Mesothelial cell of epicardium (in vitro differentiated cells): ENCODE results near the gene CYP3A5. TPM values are rescaled to one million over a fixed set of nuclear protein-coding genes. Genes with fewer than 3 reads are reported as not detected.

Experiments
- DNase-seq, 2 experiments: peaks; one replicate each; pipeline ENCODE4 v3.0.0; 2021; ENCODE audit warnings: low spot score in 2 of 2; ENCODE audit not compliant: unreplicated experiment in 2 of 2
- H3K27ac Mint-ChIP-seq: 2 replicates; pipeline ENCODE4 v1.8.0; 2021; ENCODE audit warnings: mixed read lengths
- H3K27me3 Mint-ChIP-seq: 2 replicates; pipeline ENCODE4 v1.8.0; 2021; ENCODE audit warnings: low read depth, mixed read lengths
- H3K36me3 Mint-ChIP-seq: 2 replicates; pipeline ENCODE4 v1.8.0; 2021; ENCODE audit warnings: mixed read lengths
- H3K4me1 Mint-ChIP-seq: 2 replicates; pipeline ENCODE4 v1.8.0; 2021; ENCODE audit warnings: mixed read lengths
- H3K4me3 Mint-ChIP-seq: 2 replicates; pipeline ENCODE4 v1.8.0; 2021; ENCODE audit warnings: mild to moderate bottlenecking, moderate library complexity, mixed read lengths
- H3K9me3 Mint-ChIP-seq: 2 replicates; pipeline ENCODE4 v1.8.0; 2021; ENCODE audit warnings: mixed read lengths
- CTCF ChIP-seq: fragments of 200-600 bp; sonication (generic); IDR thresholded peaks from one replicate; pipeline ENCODE4 v1.5.0; 2021; ENCODE audit warnings: antibody characterized with exemption; ENCODE audit not compliant: unreplicated experiment
- total RNA-seq: library from RNA; stranded (reverse); gene quantifications from 3 replicates; pipeline ENCODE4 v1.2.1, GENCODE V29; 2021

CYP3A5 gene
- total RNA-seq, 1 donor from 2014 or later = 9.2 TPM

DNA sequence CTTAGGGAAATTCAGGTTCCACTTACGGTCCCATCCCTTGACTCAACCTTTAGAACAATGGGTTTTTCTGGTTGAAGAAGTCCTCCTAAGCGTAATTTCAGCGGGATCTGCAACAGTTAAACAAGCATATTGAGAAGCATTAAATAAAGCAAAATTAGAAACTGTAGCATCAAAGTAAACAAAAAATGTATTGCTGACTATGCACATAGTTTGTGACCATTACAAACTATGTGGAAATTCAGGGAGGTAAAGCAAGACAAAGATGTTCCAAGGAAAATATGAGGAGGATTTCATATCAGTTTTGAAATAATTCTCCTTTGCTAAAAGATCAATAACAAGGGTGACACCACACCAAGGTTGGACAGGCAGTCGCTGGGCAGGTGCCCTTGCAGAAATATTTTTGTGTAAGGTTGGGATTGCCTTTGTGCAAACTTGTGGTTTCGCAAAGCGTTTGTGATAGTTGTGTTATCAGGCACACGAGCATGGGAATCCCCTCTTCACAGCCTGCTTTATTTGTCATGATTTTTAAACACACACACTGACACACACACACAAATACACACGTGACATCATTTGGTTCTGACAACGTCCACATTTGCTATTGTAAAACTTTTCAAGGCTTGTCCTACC lies 5.4 kb upstream of the CYP3A5 start:
- H3K4me1 Mint-ChIP-seq = peaks cover 1% of the 10 kb centered on the region
- no peak overlapping the region for H3K4me3 Mint-ChIP-seq
- peaks cover 12% of the 10 kb centered on the region for H3K36me3 Mint-ChIP-seq
- no peaks in the 10 kb centered on the region for H3K27me3 Mint-ChIP-seq
- no peak for DNase-seq
- TF ChIP-seq CTCF = no peak
- peaks cover 46% of the 10 kb centered on the region for H3K9me3 Mint-ChIP-seq
- no peak overlapping the region for H3K27ac Mint-ChIP-seq

GRCh38 chr7:99679032-99679399 lies 780 bp downstream of the CYP3A5 start:
- no peak for TF ChIP-seq CTCF
- peaks cover 12% of the 10 kb centered on the region for H3K36me3 Mint-ChIP-seq
- H3K27ac Mint-ChIP-seq = peak overlapping the region; percentile 68
- no peaks in the 10 kb centered on the region for H3K27me3 Mint-ChIP-seq
- DNase-seq = no peak
- peaks cover 28% of the 10 kb centered on the region for H3K4me1 Mint-ChIP-seq
- H3K4me3 Mint-ChIP-seq = peak overlapping the region; percentile 44
- peaks cover 28% of the 10 kb centered on the region for H3K9me3 Mint-ChIP-seq

DNA sequence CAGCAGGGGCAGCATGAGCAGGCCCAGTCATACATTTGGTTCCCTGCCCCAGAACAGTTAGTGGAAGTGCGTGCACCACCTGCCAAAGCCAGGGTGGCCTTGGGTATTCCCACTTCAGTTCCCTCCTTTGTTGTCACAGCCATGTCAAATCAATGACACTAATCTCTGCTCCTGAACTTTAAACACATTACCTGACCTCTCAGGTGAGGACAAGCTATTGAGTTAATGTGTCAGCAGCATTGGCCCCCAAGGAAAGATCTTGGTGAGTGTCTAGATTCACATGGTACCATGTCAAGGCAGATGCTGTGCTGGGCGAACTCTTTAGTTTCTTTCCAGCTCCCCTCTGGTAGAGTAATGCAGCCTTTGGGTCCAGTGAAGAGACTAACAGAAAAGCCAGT lies 2.1 kb downstream of the CYP3A5 start:
- Mint-ChIP-seq H3K4me1 (peaks cover 28% of the 10 kb centered on the region), H3K27me3 (no peaks in the 10 kb centered on the region), H3K27ac (no peak overlapping the region), H3K4me3 (no peak overlapping the region), H3K36me3 (peaks cover 10% of the 10 kb centered on the region), H3K9me3 (peaks cover 23% of the 10 kb centered on the region)
- TF ChIP-seq CTCF = no peak
- no peak for DNase-seq

DNA sequence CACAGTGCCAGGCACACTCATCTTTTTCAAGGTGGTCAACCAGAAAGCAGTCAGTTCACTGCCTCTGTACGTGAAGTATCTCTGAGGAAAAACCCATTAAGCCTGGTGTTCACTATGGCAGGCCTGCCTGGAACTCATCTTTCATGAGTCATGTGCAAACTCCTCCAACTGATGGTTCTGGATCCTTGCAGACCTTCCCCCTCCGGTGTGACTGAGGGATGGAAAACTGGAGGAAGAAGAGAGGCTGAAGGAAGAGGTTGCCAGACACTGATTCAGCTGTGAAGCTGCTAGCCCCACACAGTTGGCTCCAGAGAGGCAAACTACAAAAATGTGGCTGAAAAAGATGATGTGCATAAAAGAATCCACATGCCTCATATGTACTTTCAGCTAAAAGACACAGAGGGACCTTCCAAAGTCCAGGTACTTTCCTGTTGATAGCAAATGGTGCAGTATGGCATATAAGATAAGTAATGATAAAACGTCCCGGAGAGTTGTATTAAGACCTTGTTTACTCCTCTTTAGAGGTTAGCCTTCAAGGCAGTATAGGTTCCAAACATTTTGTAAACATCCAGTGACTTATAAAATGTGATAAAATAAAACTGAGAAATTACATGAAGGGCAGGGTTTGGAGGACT lies 2.7 kb downstream of the CYP3A5 start:
- no peaks in the 10 kb centered on the region for H3K27me3 Mint-ChIP-seq
- no peak for DNase-seq
- peaks cover 17% of the 10 kb centered on the region for H3K9me3 Mint-ChIP-seq
- H3K4me1 Mint-ChIP-seq = peaks cover 28% of the 10 kb centered on the region
- H3K27ac Mint-ChIP-seq = no peak overlapping the region
- TF ChIP-seq CTCF = no peak
- H3K4me3 Mint-ChIP-seq = no peak overlapping the region
- peaks cover 6% of the 10 kb centered on the region for H3K36me3 Mint-ChIP-seq

DNA sequence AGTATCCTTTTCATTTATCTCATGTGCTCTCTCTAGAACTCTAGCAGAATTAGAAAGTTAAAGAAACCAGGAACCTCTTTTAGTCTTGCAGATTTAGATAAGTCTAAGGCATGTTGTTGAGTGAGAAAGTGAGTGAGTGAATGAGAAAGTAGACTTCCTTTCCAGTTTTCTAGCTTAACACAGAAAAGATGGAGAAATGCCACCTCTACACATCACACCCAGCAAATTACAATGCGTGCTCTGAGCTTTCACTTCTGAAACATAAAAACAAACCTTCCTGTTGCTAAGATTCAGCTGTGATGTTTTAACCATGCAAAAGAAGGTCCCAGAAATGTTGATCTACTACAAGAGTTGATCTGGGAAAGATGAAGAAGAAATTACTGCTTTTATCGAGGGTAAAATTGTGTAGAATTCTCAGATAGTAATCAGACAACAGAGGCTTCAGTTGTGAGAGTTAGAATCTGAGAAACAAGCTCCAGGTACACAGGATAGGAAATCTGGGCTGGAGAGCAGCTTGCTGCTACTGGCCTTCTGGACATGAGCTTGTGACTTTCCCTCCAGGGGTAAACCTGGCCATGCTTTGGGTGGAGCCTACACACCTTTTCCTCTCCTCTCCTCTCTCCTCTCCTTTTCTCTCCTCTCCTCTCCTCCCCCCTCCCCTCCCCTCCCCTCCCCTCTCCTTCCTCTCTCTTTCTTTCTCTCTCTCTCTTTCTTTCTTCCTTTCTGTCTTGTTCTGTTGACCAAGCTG lies 4.6 kb downstream of the CYP3A5 start:
- Mint-ChIP-seq H3K9me3 (no peaks in the 10 kb centered on the region), H3K4me3 (no peak overlapping the region), H3K27me3 (no peaks in the 10 kb centered on the region), H3K27ac (peak overlapping the region; percentile 34), H3K4me1 (peaks cover 26% of the 10 kb centered on the region), H3K36me3 (peaks cover 2% of the 10 kb centered on the region)
- no peak for TF ChIP-seq CTCF
- DNase-seq = no peak
